Liver (tissue), 9 donors: ENCODE data around the gene PPP2R2C. TPM values are rescaled to one million over a fixed set of nuclear protein-coding genes. Genes with fewer than 3 reads are reported as not detected.

Experiments
- DNase-seq: peaks from one replicate; pipeline ENCODE4 v3.0.0-alpha.2; 2017; ENCODE audit warnings: low spot score
- H3K27ac ChIP-seq, 2 donors: one replicate each; pipeline ENCODE4 v1.7.0; 2013; ENCODE audit warnings: inconsistent platforms in 2 of 2, low read length in 2 of 2, control low read depth in 1 of 2, low read depth in 1 of 2, mild to moderate bottlenecking in 1 of 2
- H3K27me3 ChIP-seq, 4 donors: one replicate each; pipeline versions ENCODE4 v1.6.1 to v1.7.0; 2013; ENCODE audit warnings: low read length in 3 of 4, inconsistent platforms in 1 of 4, mild to moderate bottlenecking in 1 of 4, moderate library complexity in 1 of 4; ENCODE audit not compliant: control insufficient read depth in 4 of 4, insufficient read depth in 4 of 4
- H3K36me3 ChIP-seq, 4 donors: one replicate each; pipeline versions ENCODE4 v1.6.1 to v1.7.0; 2013; ENCODE audit warnings: low read length in 3 of 4, mild to moderate bottlenecking in 3 of 4, low read depth in 1 of 4, moderate library complexity in 1 of 4; ENCODE audit not compliant: control insufficient read depth in 4 of 4, insufficient read depth in 3 of 4
- H3K4me1 ChIP-seq, 4 donors: one replicate each; pipeline versions ENCODE4 v1.6.1 to v1.7.0; 2013; ENCODE audit warnings: low read length in 3 of 4, mild to moderate bottlenecking in 3 of 4, moderate library complexity in 1 of 4; ENCODE audit not compliant: control insufficient read depth in 4 of 4, insufficient read depth in 4 of 4
- H3K4me3 ChIP-seq, 3 donors: one replicate each; pipeline versions ENCODE4 v1.6.1 to v1.7.0; 2013; ENCODE audit warnings: low read length in 3 of 3, control low read depth in 1 of 3, low read depth in 1 of 3, mild to moderate bottlenecking in 1 of 3
- H3K9ac ChIP-seq, 2 donors: one replicate each; pipeline ENCODE4 v1.7.0; 2013; ENCODE audit warnings: low read length in 2 of 2, mild to moderate bottlenecking in 2 of 2, moderate library complexity in 2 of 2, control low read depth in 1 of 2, low read depth in 1 of 2
- H3K9me3 ChIP-seq, 4 donors: one replicate each; pipeline versions ENCODE4 v1.6.1 to v1.7.0; 2013; ENCODE audit warnings: low read length in 3 of 4; ENCODE audit not compliant: control insufficient read depth in 4 of 4
- ATF3 ChIP-seq: IDR thresholded peaks from 2 replicates; pipeline ENCODE4 v1.6.1; 2016; ENCODE audit warnings: antibody characterized with exemption
- CTCF ChIP-seq: fragments of 150-350 bp; IDR thresholded peaks from 2 replicates; pipeline ENCODE4 v1.5.1; 2017; ENCODE audit warnings: improper control_type of control experiment, low read depth, low read length; ENCODE audit not compliant: missing input control
- EGR1 ChIP-seq, 2 donors: IDR thresholded peaks; 2 replicates each; pipeline ENCODE4 v1.6.1; 2016 to 2018; ENCODE audit warnings: antibody characterized with exemption in 2 of 2, low read depth in 2 of 2
- FOXA1 ChIP-seq: IDR thresholded peaks from 2 replicates; pipeline ENCODE4 v1.6.1; 2016; ENCODE audit warnings: antibody characterized with exemption
- FOXA2 ChIP-seq: IDR thresholded peaks from 2 replicates; pipeline ENCODE4 v1.6.1; 2016; ENCODE audit warnings: antibody characterized with exemption
- HNF4G ChIP-seq: IDR thresholded peaks from 2 replicates; pipeline ENCODE4 v1.6.1; 2016; ENCODE audit warnings: antibody characterized with exemption
- JUND ChIP-seq, 2 donors: IDR thresholded peaks; 2 replicates each; pipeline ENCODE4 v1.6.1; 2016; ENCODE audit warnings: antibody characterized with exemption in 2 of 2
- MAX ChIP-seq: IDR thresholded peaks from 2 replicates; pipeline ENCODE4 v1.6.1; 2016; ENCODE audit warnings: antibody characterized with exemption
- NR2F2 ChIP-seq: IDR thresholded peaks from 2 replicates; pipeline ENCODE4 v1.6.1; 2016; ENCODE audit warnings: antibody characterized with exemption
- RAD21 ChIP-seq, 2 donors: IDR thresholded peaks; 2 replicates each; pipeline ENCODE4 v1.6.1; 2016; ENCODE audit warnings: antibody characterized with exemption in 2 of 2, mild to moderate bottlenecking in 2 of 2
- REST ChIP-seq: IDR thresholded peaks from 2 replicates; pipeline ENCODE4 v1.6.1; 2016; ENCODE audit warnings: antibody characterized with exemption, mild to moderate bottlenecking
- RXRA ChIP-seq, 2 donors: IDR thresholded peaks; 2 replicates each; pipeline ENCODE4 v1.6.1; 2017 to 2018; ENCODE audit warnings: antibody characterized with exemption in 2 of 2, mild to moderate bottlenecking in 1 of 2
- SP1 ChIP-seq: IDR thresholded peaks from 2 replicates; pipeline ENCODE4 v1.6.1; 2018; ENCODE audit warnings: antibody characterized with exemption, mild to moderate bottlenecking
- TAF1 ChIP-seq: conservative IDR thresholded peaks from 2 replicates; pipeline ENCODE4 v1.6.1; 2016; ENCODE audit warnings: antibody characterized with exemption, mild to moderate bottlenecking
- YY1 ChIP-seq: IDR thresholded peaks from 2 replicates; pipeline ENCODE4 v1.6.1; 2016; ENCODE audit warnings: antibody characterized with exemption, mild to moderate bottlenecking
- ZBTB33 ChIP-seq: IDR thresholded peaks from 2 replicates; pipeline ENCODE4 v1.6.1; 2016; ENCODE audit warnings: antibody characterized with exemption
- WGBS: extraction: QIAGEN DNeasy Blood & Tissue Kit; methylation state at CpG from one replicate; pipeline ENCODE4 v1.1.7; 2013; 5-methylcytosine and 5-hydroxymethylcytosine counted together
- polyA plus RNA-seq, 2 donors: library from polyadenylated mRNA; stranded (reverse) in 1 of 2; unstranded in 1 of 2; fragments of 200-250 nt in 1 of 2; fragments of >200 nt in 1 of 2; fragmentation: Nextera tagmentation in 1 of 2; extraction: Ambion mirVana in 1 of 2; gene quantifications; one replicate each; pipeline versions ENCODE4 v1.2.1 to v1.2.3, GENCODE V29; 2013 to 2015
- total RNA-seq, 2 donors: library from RNA; depleted of rRNA; stranded (reverse); fragments of >200 nt; gene quantifications; one replicate each; pipeline ENCODE4 v1.2.3, GENCODE V29; 2014
- donor health status: healthy.
- donor health status: healthy.
- donor health status: healthy.
- donor health status: healthy.
- donor health status: healthy.

Gene PPP2R2C
- total and polyA plus RNA-seq, 4 donors = under 0.01 to 0.01 TPM; not detected in 2

GRCh38 chr4:6338175-6338950 lies 134.1 kb downstream of the PPP2R2C start:
- Histone ChIP-seq H3K9ac (no peak overlapping the region), H3K9me3 (peaks cover 0 to 2% (median 0%) of the 10 kb centered on the region in 4 donors), H3K4me1 (peaks cover 0 to 4% (median 0%) of the 10 kb centered on the region in 4 donors), H3K27ac (no peak overlapping the region), H3K36me3 (no peaks in the 10 kb centered on the region), H3K27me3 (peaks cover 0 to 4% (median 0%) of the 10 kb centered on the region in 4 donors), H3K4me3 (no peak overlapping the region)
- DNase-seq = no peak
- TF ChIP-seq JUND (IDR thresholded peaks at IDR 0.05) (no peak), SP1 (no peak), EGR1 (IDR thresholded peaks at IDR 0.05; ENCODE audit: low read depth in 2 of 2) (no peak), ATF3 (no peak), FOXA2 (no peak), TAF1 (no peak), MAX (no peak), HNF4G (no peak), REST (no peak), FOXA1 (no peak), RAD21 (IDR thresholded peaks at IDR 0.05) (no peak), CTCF (no peak), RXRA (IDR thresholded peaks at IDR 0.05) (no peak), NR2F2 (no peak), ZBTB33 (no peak), YY1 (no peak)
- 56% methylated on average over 14 of the region's 14 CpGs for WGBS
